Activated CD8-positive, alpha-beta memory T cell treated with anti-CD3 and anti-CD28 coated beads for 1 hour (primary cell): Measurements from ENCODE around the gene PDLIM7.
A peak's percentile ranks its signal among the peaks of the same experiment; 100 is the strongest.

Source experiments
- DNase-seq, 2 donors: peaks; one replicate each; pipeline ENCODE4 v3.0.0-alpha.2; 2020; ENCODE audit warnings: low read depth in 1 of 2; ENCODE audit errors: extremely low read depth in 1 of 2

PDLIM7 gene

GRCh38 chr5:177458912-177459350, 38.5 kb downstream of the PDLIM7 start:
- DNase-seq: no peak

GRCh38 chr5:177457852-177458681, 39.3 kb downstream of the PDLIM7 start:
- DNase-seq: no peak

GRCh38 chr5:177456976-177457851, 40.2 kb downstream of the PDLIM7 start:
- no peak for DNase-seq

DNA sequence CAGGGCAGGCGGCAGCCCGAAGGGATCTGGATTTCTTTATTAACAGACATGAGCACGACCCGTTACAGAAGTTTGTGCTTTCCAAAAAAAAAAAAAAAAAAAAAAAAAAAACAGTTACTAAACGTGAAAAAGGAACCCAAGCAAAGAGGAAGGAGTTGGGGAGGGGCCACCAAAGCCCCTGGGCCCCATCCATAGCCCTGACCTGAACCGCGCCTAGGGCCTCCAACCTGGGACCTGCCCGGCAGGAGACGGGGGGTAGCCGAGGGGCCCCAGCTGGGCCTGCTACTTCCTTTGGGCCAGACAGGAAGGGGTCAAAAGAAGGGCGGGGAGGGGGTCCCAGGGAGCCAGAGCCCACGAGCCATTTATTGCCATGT, 40.8 kb downstream of the PDLIM7 start:
- DNase-seq: no peak

GRCh38 chr5:177455661-177456590, 41.5 kb downstream of the PDLIM7 start:
- peak; percentile 84 to 96 for DNase-seq

DNA sequence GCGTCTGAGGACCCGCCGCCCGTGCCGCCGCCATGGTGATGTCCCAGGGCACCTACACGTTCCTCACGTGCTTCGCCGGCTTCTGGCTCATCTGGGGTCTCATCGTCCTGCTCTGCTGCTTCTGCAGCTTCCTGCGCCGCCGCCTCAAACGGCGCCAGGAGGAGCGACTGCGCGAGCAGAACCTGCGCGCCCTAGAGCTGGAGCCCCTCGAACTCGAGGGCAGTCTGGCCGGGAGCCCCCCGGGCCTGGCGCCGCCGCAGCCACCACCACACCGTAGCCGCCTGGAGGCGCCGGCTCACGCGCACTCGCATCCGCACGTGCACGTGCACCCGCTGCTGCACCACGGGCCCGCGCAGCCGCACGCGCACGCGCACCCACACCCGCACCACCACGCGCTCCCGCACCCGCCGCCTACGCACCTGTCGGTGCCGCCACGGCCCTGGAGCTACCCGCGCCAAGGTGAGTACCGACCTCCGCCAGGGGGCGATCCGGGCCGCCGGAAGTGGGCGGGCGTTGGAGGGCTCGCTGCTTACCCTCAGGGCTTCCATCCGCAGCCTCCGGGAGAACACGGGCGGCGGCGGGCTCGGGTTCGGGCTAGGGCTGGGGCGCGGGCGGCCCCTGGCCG, 42.3 kb downstream of the PDLIM7 start:
- peak; percentile 79 to 87 for DNase-seq

GRCh38 chr5:177454397-177455035, 42.9 kb downstream of the PDLIM7 start:
- peak; percentile 83 to 97 for DNase-seq

DNA sequence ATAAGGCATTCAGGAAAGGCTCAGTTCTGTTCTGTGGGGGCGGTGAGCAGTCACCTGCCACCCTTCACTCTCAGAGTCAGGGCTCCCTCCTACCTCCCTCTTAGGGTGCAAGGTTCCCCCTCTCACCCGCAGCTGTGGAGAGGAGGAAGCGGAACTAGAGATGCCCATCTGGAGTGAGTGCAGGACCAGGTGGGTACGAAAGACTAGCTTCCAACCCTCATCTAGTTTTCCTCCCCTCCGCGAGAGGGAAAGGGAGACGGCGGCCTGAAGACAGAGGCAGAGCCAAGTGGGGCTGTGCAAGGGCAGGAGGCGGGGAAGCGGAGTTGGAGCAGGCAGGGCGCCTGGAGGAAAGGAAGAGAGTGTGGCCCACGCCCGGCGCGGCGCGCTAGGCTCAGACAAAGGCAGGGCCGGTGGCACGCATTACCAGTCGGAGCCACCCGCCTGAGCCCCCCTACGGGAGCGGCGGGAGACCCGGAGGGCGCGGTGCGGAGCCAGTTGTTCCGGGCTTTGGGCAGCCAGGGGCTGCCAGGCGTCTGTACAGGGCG, 43.5 kb downstream of the PDLIM7 start:
- DNase-seq: no peak

DNA sequence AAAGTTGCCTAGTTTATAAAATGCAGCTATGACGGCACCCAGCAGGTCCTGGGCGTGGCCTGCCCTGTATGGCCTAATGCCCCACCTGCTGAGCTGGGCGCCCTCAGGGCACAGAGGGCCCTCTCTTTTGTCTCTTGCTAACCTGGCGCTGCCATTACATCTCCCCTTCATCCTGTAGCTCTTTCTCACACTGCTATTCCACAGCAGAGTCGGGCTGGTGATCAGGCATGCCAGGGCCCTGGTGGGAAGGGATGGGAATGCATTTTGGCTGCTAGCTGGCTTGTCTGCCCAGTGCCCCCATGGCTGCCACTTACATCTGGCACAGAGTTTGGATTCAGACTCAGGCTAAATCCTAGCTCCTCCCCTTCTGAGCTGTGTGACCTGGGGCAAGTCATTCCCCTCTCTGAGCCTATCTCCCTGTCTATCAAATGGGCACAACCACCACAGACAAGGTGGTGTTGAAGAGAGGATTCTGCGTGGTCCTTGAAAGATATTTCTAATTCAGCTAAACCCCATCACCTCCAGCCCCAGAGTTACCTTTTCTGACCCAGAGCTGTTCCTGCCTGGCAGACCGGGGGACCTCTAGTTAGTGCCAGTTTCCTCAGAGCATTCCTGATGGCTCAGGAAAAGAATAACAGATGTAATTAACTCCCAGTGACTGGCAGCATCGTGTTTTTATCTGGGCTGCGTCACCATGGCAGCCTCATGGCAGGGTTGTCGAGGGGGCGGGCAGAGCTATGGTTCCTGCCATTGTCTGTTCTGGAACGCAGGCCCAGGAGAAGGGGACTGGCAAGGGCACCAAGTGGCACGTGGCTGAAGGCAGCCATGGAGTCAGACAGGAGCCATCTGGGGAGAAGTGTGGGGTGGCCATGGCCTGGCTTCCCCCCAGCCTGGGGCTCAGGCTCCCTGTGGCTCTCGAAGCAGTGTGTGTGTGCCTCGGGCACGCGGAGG, 44.4 kb downstream of the PDLIM7 start:
- DNase-seq: no peak

- no peak for DNase-seq
Measured at GRCh38 chr5:177450667-177451424, 46.6 kb downstream of the PDLIM7 start.

- no peak for DNase-seq
Measured at GRCh38 chr5:177449140-177450061, 48.0 kb downstream of the PDLIM7 start.

- no peak for DNase-seq
Measured at GRCh38 chr5:177448244-177448950, 49.0 kb downstream of the PDLIM7 start.

GRCh38 chr5:177447611-177448243, 49.7 kb downstream of the PDLIM7 start:
- DNase-seq: no peak

- peak in 1 of 2 donors; percentile 54 for DNase-seq
Measured at GRCh38 chr5:177447066-177447610, 50.3 kb downstream of the PDLIM7 start.
